Measurements from ENCODE around the gene CDYL. TPM values are rescaled to one million over a fixed set of nuclear protein-coding genes. Genes with fewer than 3 reads are reported as not detected.

Gene CDYL, protein sequence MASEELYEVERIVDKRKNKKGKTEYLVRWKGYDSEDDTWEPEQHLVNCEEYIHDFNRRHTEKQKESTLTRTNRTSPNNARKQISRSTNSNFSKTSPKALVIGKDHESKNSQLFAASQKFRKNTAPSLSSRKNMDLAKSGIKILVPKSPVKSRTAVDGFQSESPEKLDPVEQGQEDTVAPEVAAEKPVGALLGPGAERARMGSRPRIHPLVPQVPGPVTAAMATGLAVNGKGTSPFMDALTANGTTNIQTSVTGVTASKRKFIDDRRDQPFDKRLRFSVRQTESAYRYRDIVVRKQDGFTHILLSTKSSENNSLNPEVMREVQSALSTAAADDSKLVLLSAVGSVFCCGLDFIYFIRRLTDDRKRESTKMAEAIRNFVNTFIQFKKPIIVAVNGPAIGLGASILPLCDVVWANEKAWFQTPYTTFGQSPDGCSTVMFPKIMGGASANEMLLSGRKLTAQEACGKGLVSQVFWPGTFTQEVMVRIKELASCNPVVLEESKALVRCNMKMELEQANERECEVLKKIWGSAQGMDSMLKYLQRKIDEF
- total RNA-seq: 38.2 TPM
- polyA plus RNA-seq: 21.4 TPM

- no peaks in the 10 kb centered on the region for H3K4me1 ChIP-seq (ENCODE audit: insufficient read depth)
- H3K4me3 ChIP-seq (ENCODE audit: low read depth, low read length): peak within 1 kb of the TSS; percentile 100
- DNase-seq (ENCODE audit: extremely low spot score): peak; percentile 40
- H3K27ac ChIP-seq (ENCODE audit: low read depth): peak within 1 kb of the TSS; percentile 88
- no peaks in the 10 kb centered on the region for H3K36me3 ChIP-seq (ENCODE audit: insufficient read depth)
- under 1% methylated on average over 45 of the region's 55 CpGs for WGBS
Measured at GRCh38 chr6:4776131-4776492, at the start of gene CDYL. TSS of gene CDYL (plus strand) at chr6:4776404. CDS start at chr6:4776784, 380 bp downstream.

DNA sequence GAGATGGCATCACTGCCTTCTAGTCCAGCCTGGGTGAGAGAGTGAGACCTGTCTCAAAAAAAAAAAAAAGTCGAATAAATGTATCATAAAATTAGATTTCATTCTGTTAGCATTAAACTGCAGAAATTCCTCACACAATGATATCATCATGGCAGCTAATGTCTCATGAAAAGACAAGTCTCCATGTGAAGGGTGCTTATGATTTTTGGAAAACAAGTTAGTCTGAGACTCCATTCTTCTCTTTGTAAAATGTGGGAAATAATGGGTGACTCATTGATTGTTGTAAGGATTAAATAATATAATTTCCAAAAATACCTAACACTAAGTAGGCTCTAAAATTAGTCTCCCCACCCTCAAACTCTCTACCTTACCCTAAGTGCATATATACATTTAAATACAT is 49.6 kb upstream of the CDYL start:
- no peak overlapping the region for H3K4me3 ChIP-seq (ENCODE audit: low read depth, low read length)
- no peaks in the 10 kb centered on the region for H3K4me1 ChIP-seq (ENCODE audit: insufficient read depth)
- 85% methylated on average over 1 of the region's 1 CpG for WGBS
- no peaks in the 10 kb centered on the region for H3K36me3 ChIP-seq (ENCODE audit: insufficient read depth)
- DNase-seq (ENCODE audit: extremely low spot score): no peak
- no peak overlapping the region for H3K27ac ChIP-seq (ENCODE audit: low read depth)

DNA sequence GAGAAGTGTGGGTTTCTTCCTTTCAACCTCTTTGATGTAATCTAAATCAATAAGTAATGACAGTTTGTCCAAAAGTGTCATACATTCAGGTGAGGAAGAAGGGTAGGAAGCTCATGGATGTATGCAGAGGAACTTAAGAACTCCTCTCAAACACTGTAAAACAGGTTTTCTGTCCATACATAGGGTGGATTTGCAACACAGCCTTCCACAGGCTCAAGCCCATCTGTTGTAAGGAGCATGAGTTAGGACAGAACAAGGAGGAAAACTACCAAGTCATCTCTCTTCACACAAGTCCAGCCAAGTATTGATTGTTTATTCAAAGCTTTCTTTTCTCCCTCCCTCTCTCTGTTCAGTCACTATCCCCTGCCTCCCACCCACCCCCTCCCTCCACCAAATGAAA is 49.0 kb upstream of the CDYL start:
- no peaks in the 10 kb centered on the region for H3K36me3 ChIP-seq (ENCODE audit: insufficient read depth)
- H3K4me1 ChIP-seq (ENCODE audit: insufficient read depth): no peaks in the 10 kb centered on the region
- DNase-seq (ENCODE audit: extremely low spot score): no peak
- no peak overlapping the region for H3K4me3 ChIP-seq (ENCODE audit: low read depth, low read length)
- H3K27ac ChIP-seq (ENCODE audit: low read depth): no peak overlapping the region

DNA sequence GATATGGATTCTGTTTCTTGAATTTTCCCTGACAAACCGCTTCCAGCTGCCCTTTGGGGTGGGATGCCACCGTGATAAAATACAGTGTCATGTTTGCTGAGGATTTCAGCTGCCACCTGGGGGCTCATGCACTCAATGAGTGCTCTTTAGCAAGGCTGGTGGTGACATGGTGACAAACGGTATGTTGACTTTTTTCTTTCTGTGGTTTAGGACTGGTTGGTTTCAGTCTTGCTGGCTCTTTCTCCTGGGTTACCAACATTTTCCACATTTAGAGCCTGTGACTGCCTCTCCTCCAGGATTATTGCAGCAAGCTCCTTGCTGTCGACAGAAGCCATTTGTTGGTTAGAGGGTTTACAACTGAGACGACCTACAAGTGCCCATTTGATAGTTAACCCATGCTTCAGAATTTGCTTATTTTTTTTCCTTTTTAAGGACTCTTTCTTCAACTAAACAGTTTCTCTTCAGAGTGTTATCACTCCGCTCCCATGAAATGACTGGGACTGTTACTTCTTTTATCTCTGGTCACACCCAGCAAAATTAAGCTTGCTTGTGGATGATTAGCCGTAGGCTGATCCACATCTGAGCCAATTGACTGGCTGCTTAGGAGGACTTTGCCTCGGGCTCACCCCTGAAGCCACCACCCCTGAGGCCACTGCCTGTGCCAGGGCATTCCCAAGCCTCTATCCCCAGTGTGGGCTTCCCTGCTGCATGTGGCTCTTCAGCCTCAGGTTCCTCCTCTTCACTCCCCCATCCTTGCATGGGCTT is 48.4 kb upstream of the CDYL start:
- Histone ChIP-seq H3K4me1 (ENCODE audit: insufficient read depth) (no peaks in the 10 kb centered on the region), H3K36me3 (ENCODE audit: insufficient read depth) (no peaks in the 10 kb centered on the region), H3K4me3 (ENCODE audit: low read depth, low read length) (no peak overlapping the region), H3K27ac (ENCODE audit: low read depth) (no peak overlapping the region)
- no peak for DNase-seq (ENCODE audit: extremely low spot score)
- 40% methylated on average over 8 of the region's 8 CpGs for WGBS

DNA sequence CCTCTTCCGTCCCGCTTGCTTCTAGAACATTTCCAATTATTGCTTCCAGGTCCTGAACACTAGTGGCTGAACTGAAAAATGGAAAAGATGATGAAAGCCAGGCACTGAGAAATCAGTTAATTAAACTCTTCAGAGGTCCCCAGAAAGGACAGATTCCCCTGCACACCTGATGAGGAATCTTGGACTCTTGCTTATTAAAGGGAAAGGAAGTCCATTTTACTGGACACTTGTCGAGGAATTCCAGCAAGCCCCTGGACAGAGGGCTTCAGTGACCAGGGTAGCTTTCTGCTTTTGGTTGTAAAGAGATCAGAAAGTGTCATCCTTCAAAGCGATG is 47.8 kb upstream of the CDYL start:
- Histone ChIP-seq H3K36me3 (ENCODE audit: insufficient read depth) (no peaks in the 10 kb centered on the region), H3K4me3 (ENCODE audit: low read depth, low read length) (no peak overlapping the region), H3K27ac (ENCODE audit: low read depth) (no peak overlapping the region), H3K4me1 (ENCODE audit: insufficient read depth) (no peaks in the 10 kb centered on the region)
- 87% methylated on average over 4 of the region's 4 CpGs for WGBS
- no peak for DNase-seq (ENCODE audit: extremely low spot score)

GRCh38 chr6:4728926-4729325 is 47.3 kb upstream of the CDYL start:
- Histone ChIP-seq H3K4me1 (ENCODE audit: insufficient read depth) (no peaks in the 10 kb centered on the region), H3K36me3 (ENCODE audit: insufficient read depth) (no peaks in the 10 kb centered on the region), H3K27ac (ENCODE audit: low read depth) (no peak overlapping the region), H3K4me3 (ENCODE audit: low read depth, low read length) (no peak overlapping the region)
- WGBS: 98% methylated on average over 2 of the region's 2 CpGs
- DNase-seq (ENCODE audit: extremely low spot score): no peak

GRCh38 chr6:4731996-4732395 is 44.2 kb upstream of the CDYL start:
- Histone ChIP-seq H3K27ac (ENCODE audit: low read depth) (no peak overlapping the region), H3K4me1 (ENCODE audit: insufficient read depth) (no peaks in the 10 kb centered on the region), H3K4me3 (ENCODE audit: low read depth, low read length) (no peak overlapping the region), H3K36me3 (ENCODE audit: insufficient read depth) (no peaks in the 10 kb centered on the region)
- 99% methylated on average over 3 of the region's 3 CpGs for WGBS
- no peak for DNase-seq (ENCODE audit: extremely low spot score)

- no peaks in the 10 kb centered on the region for H3K36me3 ChIP-seq (ENCODE audit: insufficient read depth)
- no peak for DNase-seq (ENCODE audit: extremely low spot score)
- H3K4me1 ChIP-seq (ENCODE audit: insufficient read depth): no peaks in the 10 kb centered on the region
- WGBS: 22% methylated on average over 10 of the region's 10 CpGs
- no peak overlapping the region for H3K4me3 ChIP-seq (ENCODE audit: low read depth, low read length)
- H3K27ac ChIP-seq (ENCODE audit: low read depth): no peak overlapping the region
Measured at GRCh38 chr6:4732691-4733315, 43.4 kb upstream of the CDYL start.

- H3K4me1 ChIP-seq (ENCODE audit: insufficient read depth): no peaks in the 10 kb centered on the region
- no peak overlapping the region for H3K4me3 ChIP-seq (ENCODE audit: low read depth, low read length)
- H3K27ac ChIP-seq (ENCODE audit: low read depth): no peak overlapping the region
- H3K36me3 ChIP-seq (ENCODE audit: insufficient read depth): no peaks in the 10 kb centered on the region
- WGBS: 80% methylated on average over 1 of the region's 1 CpG
- DNase-seq (ENCODE audit: extremely low spot score): no peak
Measured at GRCh38 chr6:4736371-4736873, 39.8 kb upstream of the CDYL start.

DNA sequence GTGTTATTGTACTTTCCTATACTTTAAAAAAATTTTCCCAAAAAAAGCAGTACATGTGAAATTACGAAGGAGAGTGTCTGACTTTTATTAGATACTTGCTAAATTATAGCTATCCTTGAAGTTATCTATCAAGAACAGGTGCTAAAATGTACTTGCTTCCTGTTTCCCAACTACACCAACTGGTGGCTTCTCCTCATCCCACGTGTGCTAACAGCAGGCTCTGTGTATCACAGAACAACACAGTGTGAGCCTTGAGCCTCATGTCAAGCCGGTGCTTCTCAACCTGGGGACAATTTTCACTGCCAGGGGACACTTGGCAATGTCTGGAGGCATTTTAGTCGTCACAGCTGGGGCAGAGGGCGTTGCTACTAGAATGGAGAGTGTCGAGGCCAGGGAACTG is 36.2 kb upstream of the CDYL start:
- Histone ChIP-seq H3K36me3 (ENCODE audit: insufficient read depth) (no peaks in the 10 kb centered on the region), H3K27ac (ENCODE audit: low read depth) (no peak overlapping the region), H3K4me1 (ENCODE audit: insufficient read depth) (no peaks in the 10 kb centered on the region), H3K4me3 (ENCODE audit: low read depth, low read length) (no peak overlapping the region)
- WGBS: 72% methylated on average over 6 of the region's 6 CpGs
- DNase-seq (ENCODE audit: extremely low spot score): no peak

- 25% methylated on average over 2 of the region's 2 CpGs for WGBS
- Histone ChIP-seq H3K4me1 (ENCODE audit: insufficient read depth) (no peaks in the 10 kb centered on the region), H3K27ac (ENCODE audit: low read depth) (no peak overlapping the region), H3K4me3 (ENCODE audit: low read depth, low read length) (no peak overlapping the region), H3K36me3 (ENCODE audit: insufficient read depth) (no peaks in the 10 kb centered on the region)
- no peak for DNase-seq (ENCODE audit: extremely low spot score)
Measured at GRCh38 chr6:4743062-4743461, 33.1 kb upstream of the CDYL start.

DNA sequence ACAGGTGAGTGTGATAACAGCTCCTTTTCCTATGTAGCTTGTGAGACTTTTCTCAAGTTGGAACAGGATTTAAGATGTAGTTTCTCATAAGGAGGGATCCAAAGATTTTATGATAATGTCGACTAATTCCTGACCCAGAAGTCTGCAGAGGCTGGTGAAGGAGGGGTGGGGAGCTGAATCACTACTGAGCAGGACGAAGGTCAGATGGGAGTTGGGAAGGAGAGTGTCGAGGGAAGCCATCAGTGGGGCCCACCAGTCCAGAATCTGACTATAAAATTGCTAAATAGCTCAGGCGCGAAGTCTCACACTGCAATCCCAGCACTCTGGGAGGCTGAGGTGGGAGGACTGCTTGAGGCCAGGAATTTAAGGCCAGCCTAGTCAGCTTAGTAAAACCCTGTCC is 32.3 kb upstream of the CDYL start:
- Histone ChIP-seq H3K27ac (ENCODE audit: low read depth) (no peak overlapping the region), H3K4me1 (ENCODE audit: insufficient read depth) (no peaks in the 10 kb centered on the region), H3K36me3 (ENCODE audit: insufficient read depth) (no peaks in the 10 kb centered on the region), H3K4me3 (ENCODE audit: low read depth, low read length) (no peak overlapping the region)
- DNase-seq (ENCODE audit: extremely low spot score): no peak
- WGBS: 67% methylated on average over 5 of the region's 5 CpGs

DNA sequence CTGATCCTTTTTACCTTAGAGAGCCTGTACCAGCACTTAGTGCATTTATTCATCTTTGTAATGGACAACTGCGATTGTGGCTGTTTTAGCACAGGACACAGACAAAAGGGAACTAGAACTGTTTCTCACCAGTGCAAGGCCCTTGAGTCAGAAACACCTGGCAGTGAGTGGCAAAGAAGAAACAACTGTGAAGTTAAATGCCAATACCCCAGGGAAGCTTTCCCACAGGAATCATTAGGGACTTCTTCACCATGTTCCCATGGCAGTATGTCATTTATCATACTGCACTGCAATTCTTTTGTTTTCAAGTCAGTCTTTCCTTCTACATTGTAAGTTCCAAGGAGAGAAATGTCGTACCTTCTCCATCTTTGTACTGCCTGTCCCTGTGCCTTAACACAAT is 28.6 kb upstream of the CDYL start:
- no peak for DNase-seq (ENCODE audit: extremely low spot score)
- 97% methylated on average over 2 of the region's 2 CpGs for WGBS
- no peaks in the 10 kb centered on the region for H3K4me1 ChIP-seq (ENCODE audit: insufficient read depth)
- no peaks in the 10 kb centered on the region for H3K36me3 ChIP-seq (ENCODE audit: insufficient read depth)
- no peak overlapping the region for H3K4me3 ChIP-seq (ENCODE audit: low read depth, low read length)
- H3K27ac ChIP-seq (ENCODE audit: low read depth): no peak overlapping the region
